Gastroesophageal sphincter (tissue), 3 donors: Measurements from ENCODE around the gene TNKS2.

ENCODE experiments used
- CTCF ChIP-seq, 4 experiments: fragments of 200-600 bp in 2 of 4; fragments of 450-650 bp in 2 of 4; sonication (generic) in 1 of 4; IDR thresholded peaks; one replicate each; pipeline ENCODE4 v1.5.1; 2017 to 2019; ENCODE audit warnings: antibody characterized with exemption in 4 of 4, mild to moderate bottlenecking in 2 of 4, moderate library complexity in 2 of 4
- EP300 ChIP-seq: sonication (generic); formaldehyde crosslinking; IDR thresholded peaks from one replicate; pipeline ENCODE4 v1.6.1; 2017; ENCODE audit warnings: antibody characterized with exemption, mild to moderate bottlenecking
- POLR2A ChIP-seq, 2 donors: fragments of 450-650 bp; IDR thresholded peaks; one replicate each; pipeline ENCODE4 v1.6.1; 2017; ENCODE audit warnings: antibody characterized with exemption in 2 of 2, mild to moderate bottlenecking in 2 of 2, moderate library complexity in 1 of 2
- POLR2AphosphoS5 ChIP-seq: sonication (generic); formaldehyde crosslinking; IDR thresholded peaks from one replicate; pipeline ENCODE4 v1.6.1; 2017; ENCODE audit warnings: antibody characterized with exemption

GRCh38 chr10:91772869-91773268 lies 25.4 kb upstream of the TNKS2 start:
- TF ChIP-seq POLR2AphosphoS5, result no peak
- TF ChIP-seq POLR2A (IDR thresholded peaks at IDR 0.05), result no peak
- TF ChIP-seq CTCF (IDR thresholded peaks at IDR 0.05), result no peak
- TF ChIP-seq EP300, result no peak
